ENCODE data around the gene SLC8A2.
"Not testable (repeated sequence)": the region's sequence is repeated elsewhere in the genome, so short reads cannot be mapped to it uniquely, and the experiment has no call there.

The SLC8A2 gene

DNA sequence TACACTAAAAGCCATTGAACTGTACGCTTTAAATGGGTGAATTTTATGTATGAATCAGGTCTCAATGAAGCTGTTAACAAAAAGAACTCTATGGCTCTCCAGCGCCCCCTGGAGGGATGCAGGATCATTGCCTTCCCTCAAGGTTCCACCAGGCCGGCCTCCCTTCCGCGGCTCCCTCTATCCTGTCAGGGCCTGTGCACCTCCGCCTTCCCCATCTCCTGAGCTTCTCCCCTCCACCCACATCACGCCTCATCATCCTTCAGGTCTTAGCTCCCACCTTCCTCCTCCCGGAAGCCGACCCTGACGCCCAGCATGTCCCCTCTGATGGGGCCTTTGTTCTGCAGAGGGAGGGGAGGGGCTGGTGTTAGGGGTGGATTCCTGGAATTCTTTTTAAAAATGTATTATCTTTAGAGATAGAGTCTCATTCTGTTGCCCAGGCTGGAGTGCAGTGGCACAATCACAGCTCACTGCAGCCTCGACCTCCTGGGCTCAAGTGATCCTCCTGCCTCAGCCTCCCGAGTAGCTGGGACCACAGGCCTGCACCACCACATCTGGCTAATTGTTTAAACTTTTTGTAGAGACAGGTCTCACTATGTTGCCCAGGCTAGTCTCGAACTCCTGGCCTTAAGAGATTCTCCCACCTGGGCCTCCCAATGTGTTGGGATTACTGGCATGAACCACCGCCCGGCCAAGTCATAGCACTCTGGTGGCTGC, 80.0 kb downstream of the SLC8A2 start:
- TF ChIP-seq, protein P1, sequence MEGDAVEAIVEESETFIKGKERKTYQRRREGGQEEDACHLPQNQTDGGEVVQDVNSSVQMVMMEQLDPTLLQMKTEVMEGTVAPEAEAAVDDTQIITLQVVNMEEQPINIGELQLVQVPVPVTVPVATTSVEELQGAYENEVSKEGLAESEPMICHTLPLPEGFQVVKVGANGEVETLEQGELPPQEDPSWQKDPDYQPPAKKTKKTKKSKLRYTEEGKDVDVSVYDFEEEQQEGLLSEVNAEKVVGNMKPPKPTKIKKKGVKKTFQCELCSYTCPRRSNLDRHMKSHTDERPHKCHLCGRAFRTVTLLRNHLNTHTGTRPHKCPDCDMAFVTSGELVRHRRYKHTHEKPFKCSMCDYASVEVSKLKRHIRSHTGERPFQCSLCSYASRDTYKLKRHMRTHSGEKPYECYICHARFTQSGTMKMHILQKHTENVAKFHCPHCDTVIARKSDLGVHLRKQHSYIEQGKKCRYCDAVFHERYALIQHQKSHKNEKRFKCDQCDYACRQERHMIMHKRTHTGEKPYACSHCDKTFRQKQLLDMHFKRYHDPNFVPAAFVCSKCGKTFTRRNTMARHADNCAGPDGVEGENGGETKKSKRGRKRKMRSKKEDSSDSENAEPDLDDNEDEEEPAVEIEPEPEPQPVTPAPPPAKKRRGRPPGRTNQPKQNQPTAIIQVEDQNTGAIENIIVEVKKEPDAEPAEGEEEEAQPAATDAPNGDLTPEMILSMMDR (IDR thresholded peaks at IDR 0.05; ENCODE audit: insufficient read depth, missing control alignments), result peak; percentile 79
- FAIRE-seq (no peak), DNase-seq (ENCODE audit: insufficient read length, low spot score) (no peak)

DNA sequence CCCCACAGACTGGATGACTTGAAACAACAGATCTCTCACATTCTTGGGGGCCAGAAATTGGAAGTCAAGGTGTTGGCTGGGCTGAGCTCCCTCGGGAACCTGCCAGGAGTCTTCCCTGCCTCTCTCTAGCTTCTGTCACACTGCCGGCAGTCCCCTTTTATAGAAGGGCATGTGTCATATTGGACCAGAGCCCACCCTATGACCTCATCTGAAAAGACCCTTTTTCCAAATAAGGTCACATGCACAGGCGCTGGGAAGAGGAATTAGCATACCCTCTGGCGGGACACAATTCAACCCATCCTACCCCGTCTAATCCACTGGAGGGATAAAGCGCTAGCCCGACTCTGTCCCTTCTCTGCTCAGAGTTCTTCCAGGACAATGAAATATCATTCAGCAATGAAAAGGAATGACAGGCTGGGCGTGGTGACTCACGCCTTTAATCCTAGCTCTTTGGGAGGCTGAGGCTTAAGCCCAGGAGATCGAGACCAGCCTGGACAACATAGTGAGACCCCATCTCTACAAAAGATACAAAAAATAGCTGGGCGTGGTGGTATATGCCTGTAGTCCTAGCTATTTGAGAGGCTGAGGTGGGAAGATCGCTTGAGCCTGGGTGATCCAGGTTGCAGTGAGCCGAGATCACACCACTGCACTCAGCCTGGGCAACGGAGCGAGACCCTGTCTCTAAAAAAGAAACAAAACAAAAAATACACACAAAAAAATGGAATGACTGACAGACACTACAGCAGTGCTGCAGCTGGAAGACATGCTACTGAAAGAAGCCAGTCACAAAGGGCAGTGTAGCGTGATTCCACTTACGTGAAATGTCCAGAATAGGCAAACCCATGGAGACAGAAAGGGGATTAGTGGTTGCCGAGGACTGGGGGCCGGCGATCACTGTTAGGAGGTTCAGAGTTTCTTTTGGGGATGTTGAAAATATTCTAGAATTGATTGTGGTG, 80.9 kb downstream of the SLC8A2 start:
- DNase-seq (ENCODE audit: insufficient read length, low spot score) (no peak), FAIRE-seq (no peak)
- TF ChIP-seq, protein P1 (IDR thresholded peaks at IDR 0.05; ENCODE audit: insufficient read depth, missing control alignments), result no peak

DNA sequence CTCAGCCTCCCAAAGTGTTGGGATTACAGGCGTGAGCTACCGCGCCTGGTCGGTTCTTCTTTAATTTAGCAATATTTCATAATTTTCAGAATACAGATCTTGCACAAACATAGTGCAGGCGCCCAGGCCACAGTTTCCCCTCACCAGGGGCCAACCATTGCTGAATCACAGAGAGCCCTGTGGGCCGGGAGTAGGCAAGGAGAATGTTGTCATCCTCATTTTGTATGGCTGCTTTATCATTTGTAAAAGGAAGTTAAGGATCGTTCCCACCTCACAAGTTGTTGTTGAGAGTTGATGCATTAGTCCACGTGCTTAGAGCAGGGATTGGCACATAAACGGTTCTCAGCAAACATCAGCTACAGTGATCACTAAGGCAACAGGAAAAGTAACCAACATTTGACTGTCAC, 82.5 kb downstream of the SLC8A2 start:
- FAIRE-seq (no peak), DNase-seq (ENCODE audit: insufficient read length, low spot score) (no peak)
- TF ChIP-seq, protein P1 (IDR thresholded peaks at IDR 0.05; ENCODE audit: insufficient read depth, missing control alignments), result no peak

DNA sequence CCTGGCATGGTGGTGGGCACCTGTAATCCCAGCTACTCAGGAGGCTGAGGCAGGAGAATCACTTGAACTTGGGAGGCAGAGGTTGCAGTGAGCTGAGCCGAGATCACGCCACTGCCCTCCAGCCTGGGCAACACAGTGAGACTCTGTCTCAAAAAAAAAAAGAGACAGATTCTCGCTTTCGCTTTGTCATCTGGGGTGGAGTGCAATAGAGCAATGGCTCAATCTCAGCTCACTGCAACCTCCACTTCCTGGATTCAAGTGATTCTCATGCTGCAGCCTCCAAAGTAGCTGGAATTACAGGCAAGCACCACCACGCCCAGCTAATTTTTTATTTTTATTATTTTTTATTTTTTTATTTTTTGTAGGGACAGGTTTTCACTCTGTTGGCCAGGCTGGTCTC, 83.0 kb downstream of the SLC8A2 start:
- FAIRE-seq; DNase-seq (ENCODE audit: insufficient read length, low spot score): not testable (repeated sequence)

DNA sequence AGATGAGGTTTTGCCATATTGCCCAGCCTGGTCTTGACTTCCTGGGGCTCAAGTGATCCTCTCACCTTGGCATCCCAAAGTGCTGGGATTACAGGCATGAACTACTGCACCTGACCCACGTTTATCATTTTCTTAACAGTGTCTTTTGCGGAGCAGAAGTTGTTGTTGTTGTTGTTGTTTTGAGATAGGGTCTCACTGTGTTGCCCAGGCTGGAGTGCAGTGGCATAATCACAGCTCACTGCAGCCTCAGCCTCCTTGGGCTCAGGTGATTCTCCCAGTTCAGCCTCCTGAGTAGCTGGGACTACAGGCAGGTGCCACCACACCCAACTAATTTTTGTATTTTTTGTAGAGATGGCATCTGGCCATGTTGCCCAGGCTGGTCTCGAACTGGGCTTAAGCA, 84.1 kb downstream of the SLC8A2 start:
- DNase-seq (ENCODE audit: insufficient read length, low spot score); FAIRE-seq: not testable (repeated sequence)

DNA sequence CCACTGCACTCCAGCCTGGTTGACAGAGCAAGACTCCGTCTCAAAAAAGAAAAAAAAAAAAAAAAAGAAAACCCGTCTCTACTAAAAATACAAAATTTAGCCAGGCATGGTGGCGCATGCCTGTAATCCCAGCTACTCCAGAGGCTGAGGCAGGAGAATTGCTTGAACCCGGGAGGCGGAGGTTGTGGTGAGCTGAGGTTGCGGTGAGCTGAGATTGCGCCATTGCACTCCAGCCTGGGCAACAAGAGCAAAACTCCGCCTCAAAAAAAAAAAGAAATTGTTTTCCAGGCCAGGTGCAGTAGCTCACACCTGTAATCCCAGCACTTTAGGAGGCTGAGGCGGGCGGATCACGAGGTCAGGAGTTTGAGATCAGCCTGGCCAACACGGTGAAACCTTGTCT, 85.1 kb downstream of the SLC8A2 start:
- not testable (repeated sequence) for FAIRE-seq; DNase-seq (ENCODE audit: insufficient read length, low spot score)

DNA sequence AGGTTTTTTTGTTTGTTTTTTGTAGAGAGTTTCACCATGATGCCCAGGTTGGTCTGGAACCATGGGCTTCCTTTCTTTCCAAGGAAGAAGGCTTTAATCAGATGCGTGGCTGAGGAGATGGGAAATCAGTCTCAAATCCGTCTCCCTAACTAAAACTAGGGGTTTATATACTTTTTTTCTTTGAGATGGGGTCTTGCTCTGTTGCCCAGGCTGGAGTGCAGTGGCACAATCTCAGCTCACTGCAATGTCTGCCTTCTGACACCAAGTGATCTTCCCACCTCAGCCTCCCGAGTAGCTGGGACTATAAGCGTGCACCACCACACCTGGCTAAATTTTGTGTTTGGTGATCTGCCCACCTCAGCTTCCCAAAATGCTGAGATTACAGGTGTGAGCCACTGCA, 87.2 kb downstream of the SLC8A2 start:
- DNase-seq (ENCODE audit: insufficient read length, low spot score); FAIRE-seq: not testable (repeated sequence)

DNA sequence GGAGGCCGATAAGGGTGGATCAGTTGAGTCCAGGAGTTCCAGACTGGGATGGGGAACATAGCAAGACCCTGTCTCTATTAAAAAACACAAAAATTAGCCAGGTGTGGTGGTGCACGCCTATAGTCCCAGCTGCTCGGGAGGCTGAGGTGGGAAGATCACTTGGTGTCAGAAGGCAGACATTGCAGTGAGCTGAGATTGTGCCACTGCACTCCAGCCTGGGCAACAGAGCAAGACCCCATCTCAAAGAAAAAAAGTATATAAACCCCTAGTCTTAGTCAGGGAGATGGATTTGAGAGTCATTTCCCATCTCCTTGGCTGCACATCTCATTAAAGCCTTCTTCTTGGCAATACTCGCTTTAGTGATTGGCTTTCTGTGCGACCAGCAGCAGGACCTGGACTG, 87.8 kb downstream of the SLC8A2 start:
- DNase-seq (ENCODE audit: insufficient read length, low spot score); FAIRE-seq: not testable (repeated sequence)

DNA sequence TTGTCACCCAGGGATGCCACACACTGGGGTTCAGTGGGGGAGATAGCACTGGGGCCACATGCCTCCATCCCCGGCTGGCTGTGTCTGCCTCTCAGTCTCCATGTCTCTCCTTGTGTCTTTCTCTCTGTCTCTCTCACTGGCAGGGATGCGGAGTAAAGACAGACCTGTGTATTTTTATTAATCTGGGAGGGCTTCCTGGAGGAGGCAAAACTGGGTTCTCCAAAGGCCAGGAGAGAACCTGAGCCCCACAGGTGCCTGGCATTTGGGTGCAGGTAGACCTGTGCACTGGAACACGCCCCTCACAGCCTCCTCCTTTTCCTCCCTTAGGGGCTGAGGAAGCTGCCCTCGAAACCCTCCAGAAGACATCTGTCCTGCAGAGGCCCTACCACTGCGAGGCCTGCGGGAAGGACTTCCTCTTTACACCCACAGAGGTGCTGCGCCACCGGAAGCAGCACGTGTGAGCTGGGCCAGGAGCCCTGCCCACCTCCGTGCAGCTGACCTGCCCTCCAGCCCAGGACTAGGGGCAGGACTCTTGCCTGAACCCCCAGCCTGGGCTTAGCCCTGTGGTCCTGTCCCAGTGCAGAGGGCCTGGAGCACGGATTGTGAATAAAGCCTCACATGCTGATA, 89.9 kb downstream of the SLC8A2 start:
- TF ChIP-seq, protein P1 (IDR thresholded peaks at IDR 0.05; ENCODE audit: insufficient read depth, missing control alignments), result no peak
- no peak for FAIRE-seq
- DNase-seq (ENCODE audit: insufficient read length, low spot score), result peak; percentile 3
